Neural progenitor cell (in vitro differentiated cells): Measurements from ENCODE around the gene KLRK1.

Experiments
- CTCF ChIP-seq: fragments of 200-600 bp; sonication (generic); IDR thresholded peaks from 2 replicates; pipeline ENCODE4 v1.5.1; 2017; ENCODE audit warnings: antibody characterized with exemption, mild to moderate bottlenecking
- EZH2 ChIP-seq: fragments of 200-600 bp; sonication (generic); IDR thresholded peaks from 2 replicates; pipeline ENCODE4 v1.6.1; 2017; ENCODE audit warnings: antibody characterized with exemption, mild to moderate bottlenecking, moderate library complexity
- EZH2phosphoT487 ChIP-seq: fragments of 200-600 bp; sonication (generic); IDR thresholded peaks from 2 replicates; pipeline ENCODE4 v1.6.1; 2017; ENCODE audit warnings: antibody characterized with exemption

- TF ChIP-seq EZH2phosphoT487 (no peak), CTCF (no peak), EZH2 (no peak)
These were observed 26.3 kb downstream of the KLRK1 start for GRCh38 chr12:10363658-10363913.
